ENCODE measurements around the gene KIF3A. TPM values are rescaled to one million over a fixed set of nuclear protein-coding genes. Genes with fewer than 3 reads are reported as not detected.

The KIF3A gene
- total and polyA plus RNA-seq, 2 experiments from 2014 or later: 5.4 to 10.5 TPM

DNA sequence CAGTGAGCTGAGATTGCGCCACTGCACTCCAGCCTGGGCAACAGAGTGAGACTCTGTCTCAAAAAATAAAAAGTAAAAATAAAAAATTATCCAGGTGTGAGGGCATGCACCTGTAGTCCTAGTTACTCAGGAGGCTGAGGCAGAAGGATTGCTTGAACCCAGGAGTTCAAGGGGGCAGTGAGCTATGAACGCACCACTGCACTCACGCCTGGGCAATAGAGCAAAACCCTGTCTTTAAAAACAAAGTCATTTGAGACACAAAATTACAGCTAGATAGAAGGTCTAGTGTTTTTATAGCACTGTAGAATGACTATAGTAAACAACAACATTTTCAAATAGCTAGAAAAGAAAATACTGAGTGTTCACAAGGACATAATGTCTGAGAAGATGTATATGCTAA is 47.2 kb downstream of the KIF3A start:
- no peaks in the 10 kb centered on the region for H3K27me3 ChIP-seq
- H3K27ac ChIP-seq: no peak overlapping the region
- H3K36me3 ChIP-seq: no peaks in the 10 kb centered on the region
- no peak overlapping the region for H3K4me3 ChIP-seq
- no peaks in the 10 kb centered on the region for H3K4me1 ChIP-seq (ENCODE audit: low read depth)
- H3K9me3 ChIP-seq (ENCODE audit: low read depth): no peaks in the 10 kb centered on the region
- TF ChIP-seq, protein P1, sequence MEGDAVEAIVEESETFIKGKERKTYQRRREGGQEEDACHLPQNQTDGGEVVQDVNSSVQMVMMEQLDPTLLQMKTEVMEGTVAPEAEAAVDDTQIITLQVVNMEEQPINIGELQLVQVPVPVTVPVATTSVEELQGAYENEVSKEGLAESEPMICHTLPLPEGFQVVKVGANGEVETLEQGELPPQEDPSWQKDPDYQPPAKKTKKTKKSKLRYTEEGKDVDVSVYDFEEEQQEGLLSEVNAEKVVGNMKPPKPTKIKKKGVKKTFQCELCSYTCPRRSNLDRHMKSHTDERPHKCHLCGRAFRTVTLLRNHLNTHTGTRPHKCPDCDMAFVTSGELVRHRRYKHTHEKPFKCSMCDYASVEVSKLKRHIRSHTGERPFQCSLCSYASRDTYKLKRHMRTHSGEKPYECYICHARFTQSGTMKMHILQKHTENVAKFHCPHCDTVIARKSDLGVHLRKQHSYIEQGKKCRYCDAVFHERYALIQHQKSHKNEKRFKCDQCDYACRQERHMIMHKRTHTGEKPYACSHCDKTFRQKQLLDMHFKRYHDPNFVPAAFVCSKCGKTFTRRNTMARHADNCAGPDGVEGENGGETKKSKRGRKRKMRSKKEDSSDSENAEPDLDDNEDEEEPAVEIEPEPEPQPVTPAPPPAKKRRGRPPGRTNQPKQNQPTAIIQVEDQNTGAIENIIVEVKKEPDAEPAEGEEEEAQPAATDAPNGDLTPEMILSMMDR (IDR thresholded peaks at IDR 0.05; ENCODE audit: low read depth, low read length): no peak
- no peak for DNase-seq (ENCODE audit: low read depth in 1 of 2, low spot score in 1 of 2)

DNA sequence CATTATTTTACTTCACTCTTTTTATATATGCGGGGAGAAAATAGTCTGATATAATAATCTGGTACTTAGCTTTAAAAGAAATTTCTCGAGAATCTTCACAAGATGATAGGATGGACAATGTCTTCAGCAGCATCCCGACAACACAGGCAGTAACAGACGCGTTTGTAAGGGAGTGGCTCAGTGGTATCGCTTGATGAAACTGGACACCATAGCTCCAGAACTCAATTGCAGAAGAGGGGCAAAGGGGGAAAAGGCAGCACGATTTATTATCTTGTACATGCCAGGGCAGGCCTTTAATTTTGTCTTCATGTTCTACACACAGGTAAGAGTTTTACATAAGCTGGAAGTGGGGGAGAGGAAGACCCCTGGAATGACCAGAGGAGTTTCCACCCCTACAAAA is 47.8 kb downstream of the KIF3A start:
- H3K9me3 ChIP-seq (ENCODE audit: low read depth): no peaks in the 10 kb centered on the region
- DNase-seq (ENCODE audit: low read depth in 1 of 2, low spot score in 1 of 2): no peak
- no peak overlapping the region for H3K27ac ChIP-seq
- TF ChIP-seq, protein P1 (IDR thresholded peaks at IDR 0.05; ENCODE audit: low read depth, low read length): no peak
- no peak overlapping the region for H3K4me3 ChIP-seq
- no peaks in the 10 kb centered on the region for H3K27me3 ChIP-seq
- no peaks in the 10 kb centered on the region for H3K4me1 ChIP-seq (ENCODE audit: low read depth)
- no peaks in the 10 kb centered on the region for H3K36me3 ChIP-seq

DNA sequence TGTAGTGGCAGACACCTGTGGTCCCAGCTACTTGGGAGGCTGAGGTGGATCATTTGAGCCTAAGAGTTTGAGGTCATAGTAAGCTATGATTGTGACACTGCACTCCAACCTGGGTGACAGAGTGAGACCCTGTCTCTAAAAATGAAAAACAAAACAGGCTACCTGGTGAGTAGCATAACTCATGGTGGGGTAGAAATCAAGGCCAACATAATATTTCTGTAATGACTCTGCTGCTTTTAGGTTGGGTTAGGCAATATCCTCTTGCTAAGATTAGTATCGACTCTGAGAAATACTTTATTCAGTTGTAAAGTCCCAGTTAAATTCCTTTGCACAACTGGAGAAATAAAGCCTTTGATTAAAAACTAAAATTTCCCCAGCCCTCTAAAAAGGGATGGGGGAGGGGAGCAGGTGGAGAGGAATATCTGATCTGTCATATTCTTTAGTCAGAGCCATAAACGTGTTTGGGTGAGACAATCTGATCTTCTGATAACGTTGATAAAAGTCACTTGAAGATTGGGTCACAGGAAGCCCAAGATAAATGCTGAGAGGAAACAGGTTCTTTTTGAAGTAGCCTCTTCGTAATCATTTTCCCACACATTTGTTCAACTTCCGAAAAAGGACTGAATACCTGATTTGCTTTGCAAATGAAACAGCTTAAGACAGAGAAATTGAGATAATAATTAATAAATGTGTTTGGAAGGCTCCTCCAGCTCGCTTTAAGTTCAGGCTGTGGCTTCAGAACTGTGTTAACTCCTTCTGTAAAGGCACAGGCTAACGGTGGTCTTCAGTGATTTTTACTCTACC is 48.6 kb downstream of the KIF3A start:
- H3K36me3 ChIP-seq: no peaks in the 10 kb centered on the region

DNA sequence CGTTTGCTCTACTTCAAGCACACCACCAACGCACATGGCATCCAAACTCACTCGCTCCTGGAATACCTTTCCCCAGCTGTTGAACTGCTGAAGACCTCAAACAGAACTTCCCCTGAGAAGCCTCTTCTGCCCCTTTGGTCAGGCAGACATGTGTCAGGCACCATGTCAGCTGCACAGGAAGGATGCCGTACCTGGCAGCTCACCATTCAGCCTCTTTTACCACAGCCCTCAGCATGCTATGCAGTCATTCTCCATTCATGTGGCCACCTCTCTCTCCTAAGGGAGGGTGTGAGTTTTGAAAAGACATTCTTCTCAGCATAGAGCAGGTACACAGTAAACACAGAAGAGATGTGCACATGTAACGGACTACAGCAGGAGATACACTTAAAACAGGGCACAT is 49.4 kb downstream of the KIF3A start:
- Histone ChIP-seq H3K4me1 (ENCODE audit: low read depth) (no peaks in the 10 kb centered on the region), H3K27me3 (no peaks in the 10 kb centered on the region), H3K4me3 (no peak overlapping the region), H3K27ac (no peak overlapping the region), H3K9me3 (ENCODE audit: low read depth) (no peaks in the 10 kb centered on the region), H3K36me3 (no peaks in the 10 kb centered on the region)
- no peak for DNase-seq (ENCODE audit: low read depth in 1 of 2, low spot score in 1 of 2)
- TF ChIP-seq, protein P1 (IDR thresholded peaks at IDR 0.05; ENCODE audit: low read depth, low read length): no peak

More for the DNA sequence above, 48.6 kb downstream of the KIF3A start:
- H3K27ac ChIP-seq: no peak overlapping the region
- no peaks in the 10 kb centered on the region for H3K9me3 ChIP-seq (ENCODE audit: low read depth)
- TF ChIP-seq, protein P1 (IDR thresholded peaks at IDR 0.05; ENCODE audit: low read depth, low read length): no peak
- no peak overlapping the region for H3K4me3 ChIP-seq
- peak in 1 of 2 donors; percentile 42 for DNase-seq (ENCODE audit: low read depth in 1 of 2, low spot score in 1 of 2)
- no peaks in the 10 kb centered on the region for H3K27me3 ChIP-seq
- H3K4me1 ChIP-seq (ENCODE audit: low read depth): no peaks in the 10 kb centered on the region

DNA sequence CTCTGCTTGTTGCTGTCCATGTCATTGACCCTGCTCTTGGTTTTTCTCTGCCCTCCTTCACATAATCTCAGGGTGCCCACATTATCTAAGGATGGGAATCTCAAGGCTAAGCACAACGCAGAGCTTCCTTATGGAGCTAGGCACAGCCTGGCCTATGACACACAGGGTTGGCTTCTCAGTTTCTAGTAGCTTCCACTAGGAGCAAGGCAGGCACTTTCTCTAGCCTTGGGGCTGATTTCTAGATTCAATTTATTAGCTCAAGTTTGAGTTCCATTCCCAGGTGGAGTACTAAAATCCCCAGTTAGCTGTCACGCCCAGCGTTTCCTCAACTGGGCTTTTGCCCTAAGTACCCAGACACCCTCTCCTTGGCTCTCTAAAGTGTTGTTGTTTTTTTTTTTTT is 51.2 kb downstream of the KIF3A start:
- no peaks in the 10 kb centered on the region for H3K36me3 ChIP-seq
- no peaks in the 10 kb centered on the region for H3K27me3 ChIP-seq
- TF ChIP-seq, protein P1 (IDR thresholded peaks at IDR 0.05; ENCODE audit: low read depth, low read length): no peak
- no peak overlapping the region for H3K4me3 ChIP-seq
- no peaks in the 10 kb centered on the region for H3K9me3 ChIP-seq (ENCODE audit: low read depth)
- no peaks in the 10 kb centered on the region for H3K4me1 ChIP-seq (ENCODE audit: low read depth)
- DNase-seq (ENCODE audit: low read depth in 1 of 2, low spot score in 1 of 2): no peak
- H3K27ac ChIP-seq: no peak overlapping the region
